Mesodermal cell (in vitro differentiated cells): ENCODE results near the gene SLC48A1.

ENCODE experiments used
- H3K27ac ChIP-seq: 2 replicates; pipeline ENCODE4 v1.7.0; 2013; ENCODE audit warnings: mild to moderate bottlenecking, low read depth, low read length, moderate library complexity; ENCODE audit not compliant: severe bottlenecking
- H3K36me3 ChIP-seq: 2 replicates; pipeline ENCODE4 v1.7.1; 2013; ENCODE audit warnings: mild to moderate bottlenecking, low read length, moderate library complexity; ENCODE audit not compliant: control insufficient read depth, insufficient read depth
- H3K4me1 ChIP-seq: one replicate; pipeline ENCODE4 v1.7.1; 2013; ENCODE audit warnings: mild to moderate bottlenecking, low read length; ENCODE audit not compliant: insufficient read depth, control insufficient read depth, poor library complexity, severe bottlenecking
- H3K4me3 ChIP-seq: 2 replicates; pipeline ENCODE4 v1.7.0; 2013; ENCODE audit warnings: low read length, control low read depth, mild to moderate bottlenecking; ENCODE audit not compliant: insufficient read depth, poor library complexity, severe bottlenecking; ENCODE audit errors: extremely low read depth
- H3K9me3 ChIP-seq: 2 replicates; pipeline ENCODE4 v1.7.1; 2013; ENCODE audit warnings: mild to moderate bottlenecking, low read length, moderate library complexity; ENCODE audit not compliant: control insufficient read depth
- WGBS, 2 experiments: methylation state at CpG; one replicate each; pipeline ENCODE4 v1.1.5; 2013; ENCODE audit warnings: missing lambda C conversion rate in 2 of 2; ENCODE audit not compliant: insufficient coverage in 2 of 2; 5-methylcytosine and 5-hydroxymethylcytosine counted together

Gene SLC48A1

DNA sequence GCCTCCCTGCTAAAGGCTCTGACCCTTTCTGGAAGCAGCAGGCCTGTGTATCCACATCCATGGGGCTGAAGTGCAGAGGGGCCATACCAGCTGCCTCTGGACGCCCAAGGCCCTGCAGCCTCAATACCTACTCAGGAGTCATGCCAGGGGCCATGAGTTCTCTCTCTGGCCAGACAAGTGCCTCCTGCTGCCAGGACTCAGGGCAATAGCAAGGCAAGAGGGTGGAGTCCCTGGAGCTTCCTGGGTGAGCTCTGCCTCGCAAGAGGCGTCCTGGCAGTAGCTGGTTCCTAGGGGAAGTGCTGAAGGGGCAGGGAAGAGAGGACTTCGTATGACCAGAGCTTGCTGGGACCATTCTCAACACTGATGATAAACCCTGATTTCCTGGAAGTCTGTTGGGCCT lies 36.8 kb upstream of the SLC48A1 start:
- Histone ChIP-seq H3K4me1 (peaks cover 9% of the 10 kb centered on the region), H3K36me3 (no peaks in the 10 kb centered on the region), H3K27ac (no peak overlapping the region), H3K9me3 (no peaks in the 10 kb centered on the region), H3K4me3 (no peak overlapping the region)
- WGBS, 2 experiments = 86 to 95% methylated on average over 4 of the region's 4 CpGs

- no peaks in the 10 kb centered on the region for H3K9me3 ChIP-seq
- WGBS, 2 experiments = 87 to 89% methylated on average over 14 to 19 of the region's 19 CpGs
- H3K27ac ChIP-seq = no peak overlapping the region
- peaks cover 9% of the 10 kb centered on the region for H3K4me1 ChIP-seq
- no peaks in the 10 kb centered on the region for H3K36me3 ChIP-seq
- H3K4me3 ChIP-seq = no peak overlapping the region
These were observed 36.0 kb upstream of the SLC48A1 start for GRCh38 chr12:47736877-47737676.

GRCh38 chr12:47737936-47738594 lies 35.0 kb upstream of the SLC48A1 start:
- WGBS, 2 experiments = 94 to 97% methylated on average over 11 to 12 of the region's 17 CpGs
- H3K4me1 ChIP-seq = peaks cover 9% of the 10 kb centered on the region
- H3K4me3 ChIP-seq = no peak overlapping the region
- no peaks in the 10 kb centered on the region for H3K9me3 ChIP-seq
- H3K27ac ChIP-seq = no peak overlapping the region
- no peaks in the 10 kb centered on the region for H3K36me3 ChIP-seq

- Histone ChIP-seq H3K27ac (no peak overlapping the region), H3K36me3 (no peaks in the 10 kb centered on the region), H3K4me1 (peaks cover 9% of the 10 kb centered on the region), H3K9me3 (no peaks in the 10 kb centered on the region), H3K4me3 (no peak overlapping the region)
- WGBS, 2 experiments = 89 to 100% methylated on average over 1 to 3 of the region's 3 CpGs
These were observed 33.7 kb upstream of the SLC48A1 start for GRCh38 chr12:47739297-47739696.

DNA sequence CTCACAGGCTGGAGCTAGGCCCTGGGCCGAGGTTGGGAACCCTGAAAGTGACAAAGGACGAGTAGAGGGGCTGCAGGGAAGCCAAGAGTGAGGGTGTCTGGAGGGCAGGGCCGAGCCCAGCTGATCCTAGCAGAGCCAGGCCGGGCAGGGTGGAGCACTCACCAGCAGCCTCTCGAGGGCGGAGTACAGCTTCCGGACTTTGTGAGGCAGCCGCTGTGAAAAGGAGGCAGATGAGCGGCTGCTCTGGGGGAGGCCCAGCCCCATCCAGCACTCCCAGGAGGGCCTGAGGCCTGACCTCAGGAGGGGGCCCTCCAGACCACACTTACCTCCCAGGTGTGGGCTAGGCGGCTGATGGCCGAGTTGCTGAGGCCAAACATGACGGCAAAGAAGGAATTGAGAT lies 33.1 kb upstream of the SLC48A1 start:
- WGBS, 2 experiments = 72 to 89% methylated on average over 8 to 10 of the region's 12 CpGs
- Histone ChIP-seq H3K36me3 (no peaks in the 10 kb centered on the region), H3K4me3 (no peak overlapping the region), H3K4me1 (peaks cover 6% of the 10 kb centered on the region), H3K27ac (no peak overlapping the region), H3K9me3 (no peaks in the 10 kb centered on the region)

DNA sequence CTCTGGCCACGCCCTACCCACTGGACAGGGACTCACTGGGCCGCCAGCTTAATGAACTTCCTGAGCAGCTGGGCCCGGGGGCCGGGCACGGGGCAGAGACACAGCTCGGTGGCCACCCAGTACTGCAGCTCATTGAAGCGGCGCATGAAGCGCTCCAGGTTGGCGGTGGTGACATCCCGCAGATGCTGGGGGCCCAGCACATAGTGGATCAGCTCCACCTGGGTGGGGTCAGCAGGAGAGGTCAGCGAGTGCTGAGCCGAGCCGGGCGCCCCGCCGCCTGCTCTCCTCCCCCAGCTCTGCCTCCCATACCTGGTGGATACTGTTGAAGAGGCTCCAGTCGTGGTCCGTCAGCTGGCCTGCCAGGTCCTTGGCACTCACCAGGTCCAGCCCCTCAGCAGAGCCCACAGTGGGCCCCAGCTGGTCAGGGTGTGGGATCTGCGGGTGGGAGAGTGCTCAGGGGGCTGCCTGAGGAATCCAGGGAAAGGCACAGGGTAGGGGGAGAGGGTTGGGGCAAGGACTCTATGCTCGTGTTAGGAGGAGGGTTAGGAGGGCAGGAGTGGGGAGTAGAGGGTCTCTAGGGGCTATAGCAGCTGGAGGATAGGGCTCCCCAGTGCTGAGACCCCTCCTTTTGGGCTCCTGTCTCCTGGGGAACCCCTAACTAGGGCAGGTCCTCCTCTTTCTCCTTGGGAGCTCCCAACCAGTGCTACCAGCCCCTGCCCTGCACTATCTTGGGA lies 32.3 kb upstream of the SLC48A1 start:
- Histone ChIP-seq H3K4me3 (no peak overlapping the region), H3K36me3 (no peaks in the 10 kb centered on the region), H3K27ac (no peak overlapping the region), H3K9me3 (no peaks in the 10 kb centered on the region), H3K4me1 (no peaks in the 10 kb centered on the region)
- WGBS, 2 experiments = 93% methylated on average over 12 to 17 of the region's 21 CpGs

DNA sequence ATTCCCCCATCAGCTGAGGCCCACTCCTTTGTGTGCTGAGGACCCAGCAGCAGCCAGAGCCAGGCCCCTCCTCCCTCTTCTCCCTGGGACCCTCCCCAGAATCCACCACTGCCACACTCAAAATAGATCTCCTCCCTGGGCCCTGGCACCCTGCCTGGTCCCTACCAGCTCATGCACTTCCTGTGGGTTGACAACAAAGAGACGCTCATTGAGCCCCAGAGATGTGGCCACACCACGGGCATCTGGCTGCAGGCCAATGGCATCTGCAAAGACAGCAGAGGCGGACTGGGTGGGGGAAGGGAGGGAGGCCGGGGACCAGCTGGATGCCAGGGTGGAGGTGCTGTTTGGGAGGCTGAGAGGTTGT lies 31.7 kb upstream of the SLC48A1 start:
- Histone ChIP-seq H3K9me3 (no peaks in the 10 kb centered on the region), H3K4me1 (no peaks in the 10 kb centered on the region), H3K36me3 (no peaks in the 10 kb centered on the region), H3K4me3 (no peak overlapping the region), H3K27ac (no peak overlapping the region)
- 80 to 87% methylated on average over 3 to 4 of the region's 4 CpGs for WGBS, 2 experiments

GRCh38 chr12:47742253-47742825 lies 30.7 kb upstream of the SLC48A1 start:
- H3K4me3 ChIP-seq = no peak overlapping the region
- no peak overlapping the region for H3K27ac ChIP-seq
- 63 to 67% methylated on average over 3 to 7 of the region's 7 CpGs for WGBS, 2 experiments
- no peaks in the 10 kb centered on the region for H3K36me3 ChIP-seq
- H3K9me3 ChIP-seq = no peaks in the 10 kb centered on the region
- H3K4me1 ChIP-seq = no peaks in the 10 kb centered on the region

- Histone ChIP-seq H3K36me3 (no peaks in the 10 kb centered on the region), H3K27ac (no peak overlapping the region), H3K9me3 (no peaks in the 10 kb centered on the region), H3K4me1 (no peaks in the 10 kb centered on the region), H3K4me3 (no peak overlapping the region)
- WGBS, 2 experiments = 89 to 92% methylated on average over 4 to 9 of the region's 9 CpGs
These were observed 29.7 kb upstream of the SLC48A1 start for GRCh38 chr12:47743311-47743860.

- H3K9me3 ChIP-seq = no peaks in the 10 kb centered on the region
- no peak overlapping the region for H3K4me3 ChIP-seq
- H3K36me3 ChIP-seq = no peaks in the 10 kb centered on the region
- no peaks in the 10 kb centered on the region for H3K4me1 ChIP-seq
- WGBS, 2 experiments = 56 to 58% methylated on average over 3 to 8 of the region's 10 CpGs
- H3K27ac ChIP-seq = no peak overlapping the region
These were observed 28.9 kb upstream of the SLC48A1 start for GRCh38 chr12:47744005-47744651.
